HFFc6 (cell line): Measurements from ENCODE around the gene SPTA1. TPM values are rescaled to one million over a fixed set of nuclear protein-coding genes. Genes with fewer than 3 reads are reported as not detected.

ENCODE experiments used
- DNase-seq: peaks from one replicate; pipeline ENCODE4 v3.0.0-alpha.2; 2018
- H3K27ac Mint-ChIP-seq: 2 replicates; pipeline ENCODE4 v1.8.0; 2020; ENCODE audit warnings: mild to moderate bottlenecking, mixed read lengths
- H3K27me3 Mint-ChIP-seq: 2 replicates; pipeline ENCODE4 v1.8.0; 2021; ENCODE audit warnings: mild to moderate bottlenecking, moderate library complexity, mixed read lengths; ENCODE audit not compliant: insufficient read depth
- H3K36me3 Mint-ChIP-seq: 2 replicates; pipeline ENCODE4 v1.8.0; 2021; ENCODE audit warnings: low read depth, mixed read lengths
- H3K4me1 Mint-ChIP-seq: 2 replicates; pipeline ENCODE4 v1.8.0; 2020; ENCODE audit warnings: low read depth, mixed read lengths
- H3K4me3 Mint-ChIP-seq: 2 replicates; pipeline ENCODE4 v1.8.0; 2020; ENCODE audit warnings: mild to moderate bottlenecking, moderate library complexity, mixed read lengths
- H3K9me3 Mint-ChIP-seq: 2 replicates; pipeline ENCODE4 v1.8.0; 2020; ENCODE audit warnings: mild to moderate bottlenecking, mixed read lengths
- total RNA-seq, 6 experiments: library from RNA; stranded (reverse); fragmentation: NEBNext Ultra II Directional; extraction: Animal tissue kit (Norgen Biotek cat#: 25700); gene quantifications; 2 replicates in 1 of 6; 3 replicates in 5 of 6; pipeline ENCODE4 v1.2.3, GENCODE V29; 2021
- TF ChIP-seq, protein P1 (sequence below): fragments of 200-600 bp; sonication (generic); IDR thresholded peaks from 2 replicates; pipeline ENCODE4 v1.5.0; 2021; ENCODE audit warnings: antibody characterized with exemption, mild to moderate bottlenecking

Gene SPTA1
- total RNA-seq, 6 experiments from 2014 or later, result not detected

GRCh38 chr1:158607296-158607695 is 79.2 kb downstream of the SPTA1 start:
- DNase-seq, result no peak
- H3K36me3 Mint-ChIP-seq, result no peaks in the 10 kb centered on the region
- H3K9me3 Mint-ChIP-seq, result no peaks in the 10 kb centered on the region; the same call in none of the 2 replicates
- no peak overlapping the region for H3K4me3 Mint-ChIP-seq
- no peaks in the 10 kb centered on the region for H3K4me1 Mint-ChIP-seq
- H3K27me3 Mint-ChIP-seq, result no peaks in the 10 kb centered on the region; the same call in 1 of the 2 replicates
- no peak overlapping the region for H3K27ac Mint-ChIP-seq
- TF ChIP-seq, protein P1, sequence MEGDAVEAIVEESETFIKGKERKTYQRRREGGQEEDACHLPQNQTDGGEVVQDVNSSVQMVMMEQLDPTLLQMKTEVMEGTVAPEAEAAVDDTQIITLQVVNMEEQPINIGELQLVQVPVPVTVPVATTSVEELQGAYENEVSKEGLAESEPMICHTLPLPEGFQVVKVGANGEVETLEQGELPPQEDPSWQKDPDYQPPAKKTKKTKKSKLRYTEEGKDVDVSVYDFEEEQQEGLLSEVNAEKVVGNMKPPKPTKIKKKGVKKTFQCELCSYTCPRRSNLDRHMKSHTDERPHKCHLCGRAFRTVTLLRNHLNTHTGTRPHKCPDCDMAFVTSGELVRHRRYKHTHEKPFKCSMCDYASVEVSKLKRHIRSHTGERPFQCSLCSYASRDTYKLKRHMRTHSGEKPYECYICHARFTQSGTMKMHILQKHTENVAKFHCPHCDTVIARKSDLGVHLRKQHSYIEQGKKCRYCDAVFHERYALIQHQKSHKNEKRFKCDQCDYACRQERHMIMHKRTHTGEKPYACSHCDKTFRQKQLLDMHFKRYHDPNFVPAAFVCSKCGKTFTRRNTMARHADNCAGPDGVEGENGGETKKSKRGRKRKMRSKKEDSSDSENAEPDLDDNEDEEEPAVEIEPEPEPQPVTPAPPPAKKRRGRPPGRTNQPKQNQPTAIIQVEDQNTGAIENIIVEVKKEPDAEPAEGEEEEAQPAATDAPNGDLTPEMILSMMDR, result no peak

GRCh38 chr1:158604968-158605367 is 81.5 kb downstream of the SPTA1 start, which contains the start of gene OR10Z1:
Gene OR10Z1 (plus strand): TSS chr1:158605268. CDS start chr1:158606439, 1,171 bp downstream.
- no peaks in the 10 kb centered on the region; the same call in 1 of the 2 replicates for H3K27me3 Mint-ChIP-seq
- no peak for DNase-seq
- H3K27ac Mint-ChIP-seq, result no peak within 1 kb of the TSS
- TF ChIP-seq, protein P1, result no peak
- H3K9me3 Mint-ChIP-seq, result no peaks in the 10 kb centered on the region; the same call in 1 of the 2 replicates
- H3K36me3 Mint-ChIP-seq, result no peaks in the 10 kb centered on the region
- no peak within 1 kb of the TSS for H3K4me3 Mint-ChIP-seq
- H3K4me1 Mint-ChIP-seq, result no peaks in the 10 kb centered on the region

DNA sequence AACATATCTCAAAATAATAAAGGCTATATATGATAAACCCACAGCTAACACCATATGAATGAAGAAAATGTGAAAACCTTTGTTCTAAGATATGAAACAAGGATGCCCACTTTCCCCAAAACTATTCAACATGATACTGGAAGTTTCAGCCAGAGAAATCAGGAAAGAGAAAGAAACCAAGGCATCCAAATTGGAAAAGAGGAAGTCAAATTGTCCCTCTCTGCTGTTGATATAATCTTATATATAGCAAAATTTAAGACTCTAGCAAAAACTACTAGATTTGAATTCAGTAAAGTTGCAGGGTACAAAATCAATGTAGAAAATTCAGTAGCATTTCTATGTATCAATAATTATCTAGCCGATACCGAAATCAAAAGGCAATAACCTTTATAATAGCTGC is 85.8 kb downstream of the SPTA1 start:
- no peak overlapping the region for H3K4me3 Mint-ChIP-seq
- TF ChIP-seq, protein P1, result no peak
- H3K4me1 Mint-ChIP-seq, result no peaks in the 10 kb centered on the region
- no peaks in the 10 kb centered on the region for H3K27me3 Mint-ChIP-seq
- no peaks in the 10 kb centered on the region; the same call in 1 of the 2 replicates for H3K36me3 Mint-ChIP-seq
- peaks cover 22% of the 10 kb centered on the region for H3K9me3 Mint-ChIP-seq
- no peak for DNase-seq
- H3K27ac Mint-ChIP-seq, result no peak overlapping the region

DNA sequence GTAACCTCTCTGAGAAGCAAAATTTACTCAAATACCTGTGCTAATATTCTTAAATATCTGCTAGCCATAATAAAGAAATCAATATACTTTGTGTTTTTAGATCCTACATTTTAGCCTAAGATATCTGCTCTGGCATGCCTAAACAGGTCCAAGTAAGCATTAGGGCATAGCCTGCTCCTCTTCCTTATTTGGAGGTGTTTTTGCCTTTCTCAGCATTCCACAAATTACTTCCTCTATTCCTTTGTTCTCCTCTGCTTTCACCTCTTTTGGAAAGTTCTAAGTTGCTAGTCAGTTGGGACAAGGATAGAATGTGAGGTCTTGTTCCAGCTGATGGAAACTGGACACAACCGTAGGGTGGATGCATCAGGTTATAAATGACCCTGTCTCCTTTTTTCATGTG is 99.6 kb downstream of the SPTA1 start:
- no peaks in the 10 kb centered on the region for H3K36me3 Mint-ChIP-seq
- TF ChIP-seq, protein P1, result no peak
- no peak for DNase-seq
- H3K4me3 Mint-ChIP-seq, result no peak overlapping the region
- H3K27ac Mint-ChIP-seq, result no peak overlapping the region
- no peaks in the 10 kb centered on the region for H3K4me1 Mint-ChIP-seq
- H3K27me3 Mint-ChIP-seq, result no peaks in the 10 kb centered on the region
- H3K9me3 Mint-ChIP-seq, result peaks cover 26% of the 10 kb centered on the region

GRCh38 chr1:158583962-158584361 is 102.6 kb downstream of the SPTA1 start:
- no peaks in the 10 kb centered on the region for H3K4me1 Mint-ChIP-seq
- TF ChIP-seq, protein P1, result no peak
- no peak for DNase-seq

DNA sequence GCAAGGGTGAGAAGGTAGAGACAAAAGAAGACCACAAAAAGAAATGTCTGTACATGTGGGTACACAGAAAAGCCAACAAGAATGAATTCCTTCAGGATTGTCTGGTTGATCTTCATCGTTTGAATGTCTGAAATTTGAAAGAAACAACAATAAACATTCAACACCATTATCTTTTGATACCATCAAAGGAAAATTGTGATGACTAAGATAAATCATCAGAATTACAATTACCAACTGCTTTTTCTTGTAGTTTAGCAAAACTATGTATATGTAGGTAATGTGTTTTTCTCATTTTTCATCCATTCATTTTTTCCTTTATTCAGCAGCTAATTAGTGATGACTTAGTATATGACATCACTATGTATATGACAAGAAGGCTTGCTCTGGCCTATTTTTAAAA is 106.8 kb downstream of the SPTA1 start, which contains the start of gene OR10X1:
Gene OR10X1 (minus strand): TSS at position 167 of the 400 bp plus-strand sequence. CDS start 0 bp downstream, at position 167.
- H3K27ac Mint-ChIP-seq, result no peak within 1 kb of the TSS
- H3K4me1 Mint-ChIP-seq, result no peaks in the 10 kb centered on the region
- TF ChIP-seq, protein P1, result no peak
- no peaks in the 10 kb centered on the region for H3K36me3 Mint-ChIP-seq
- no peak for DNase-seq
- H3K27me3 Mint-ChIP-seq, result no peaks in the 10 kb centered on the region
- no peak within 1 kb of the TSS for H3K4me3 Mint-ChIP-seq
- peaks cover 4% of the 10 kb centered on the region for H3K9me3 Mint-ChIP-seq

More at GRCh38 chr1:158583962-158584361, 102.6 kb downstream of the SPTA1 start:
- Mint-ChIP-seq H3K27me3 (no peaks in the 10 kb centered on the region), H3K27ac (no peak overlapping the region), H3K36me3 (no peaks in the 10 kb centered on the region), H3K4me3 (no peak overlapping the region), H3K9me3 (peaks cover 16% of the 10 kb centered on the region)
